Ammon's horn (tissue), 1 donor: ENCODE data around the gene MYO7B.

ENCODE experiments used
- DNase-seq: peaks from one replicate; pipeline ENCODE4 v3.0.0-alpha.2; 2016; ENCODE audit warnings: low spot score

The MYO7B gene

DNA sequence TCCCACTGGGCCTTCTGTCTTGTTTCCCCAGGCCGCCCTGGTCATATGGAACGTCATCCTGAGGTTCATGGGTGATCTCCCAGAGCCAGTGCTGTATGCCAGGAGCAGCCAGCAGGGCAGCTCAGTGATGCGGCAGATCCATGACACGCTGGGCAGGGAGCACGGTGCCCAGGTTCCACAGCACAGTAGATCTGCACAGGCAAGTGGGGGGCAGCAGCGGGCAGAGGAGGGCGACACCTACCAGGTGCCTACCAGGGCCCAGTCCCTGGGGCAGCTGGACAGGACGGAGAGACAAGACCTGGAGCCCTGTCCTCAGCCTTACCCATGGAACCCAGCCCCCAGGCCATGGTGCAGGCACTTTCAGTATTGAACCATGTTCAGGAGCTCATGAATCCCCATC is 74.3 kb downstream of the MYO7B start:
- no peak for DNase-seq

GRCh38 chr2:127610561-127610960 is 75.1 kb downstream of the MYO7B start:
- DNase-seq, result no peak

GRCh38 chr2:127611076-127611925 is 75.8 kb downstream of the MYO7B start:
- DNase-seq, result no peak

DNA sequence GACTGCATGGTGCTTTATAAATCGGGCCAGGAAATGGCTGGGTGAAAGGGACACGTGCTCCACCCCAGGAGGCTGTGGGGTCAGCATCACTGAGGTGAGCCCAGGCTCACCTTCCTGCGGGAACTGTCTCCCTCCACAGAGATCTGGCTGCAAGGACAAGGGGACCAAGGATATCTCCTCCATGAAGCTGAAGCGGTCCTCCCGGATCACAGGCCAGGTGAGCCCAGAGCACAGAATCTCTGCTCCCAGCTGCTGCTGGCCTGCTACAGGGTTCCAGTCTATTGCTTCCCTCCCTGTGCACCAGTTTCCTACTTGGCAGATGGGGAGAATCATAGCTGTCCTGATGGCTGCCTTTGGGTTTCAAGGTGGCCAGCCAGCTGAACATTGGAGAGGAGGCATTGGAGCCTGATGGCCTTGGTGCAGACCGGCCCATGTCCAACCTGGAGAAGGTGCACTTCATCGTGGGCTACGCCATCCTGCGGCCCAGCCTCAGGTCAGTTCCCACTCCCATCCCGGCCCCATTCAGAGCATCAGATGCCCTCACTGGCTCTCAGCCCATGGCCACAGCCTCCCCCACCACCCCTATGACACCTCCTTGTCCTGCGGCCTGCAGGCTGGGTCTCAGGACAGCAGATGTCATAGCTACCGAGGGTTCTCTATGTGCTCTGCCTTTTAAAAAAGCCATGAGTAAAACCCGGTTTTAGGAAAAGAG is 76.8 kb downstream of the MYO7B start:
- DNase-seq, result no peak

GRCh38 chr2:127614246-127614645 is 78.8 kb downstream of the MYO7B start:
- DNase-seq, result no peak

DNA sequence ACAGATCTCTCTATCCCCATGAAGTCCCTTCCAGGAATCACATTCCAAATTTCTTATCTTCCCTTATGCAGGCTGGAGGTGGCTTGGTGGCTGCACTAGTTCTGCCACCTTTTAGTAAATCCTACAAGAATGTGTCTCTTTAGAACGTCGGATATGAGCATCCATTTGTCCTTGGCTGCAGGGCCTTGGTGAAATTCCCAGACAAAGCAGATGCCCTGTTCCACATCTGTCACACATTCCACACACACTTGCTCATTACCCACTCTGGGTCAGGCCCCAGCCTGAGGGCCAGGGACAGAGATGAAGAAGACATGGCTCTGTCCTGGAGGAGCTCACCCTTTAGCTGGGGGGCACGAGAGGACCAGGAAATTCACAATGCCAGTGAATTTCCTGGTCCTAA is 79.2 kb downstream of the MYO7B start:
- no peak for DNase-seq

GRCh38 chr2:127615511-127616166 is 80.2 kb downstream of the MYO7B start:
- no peak for DNase-seq

DNA sequence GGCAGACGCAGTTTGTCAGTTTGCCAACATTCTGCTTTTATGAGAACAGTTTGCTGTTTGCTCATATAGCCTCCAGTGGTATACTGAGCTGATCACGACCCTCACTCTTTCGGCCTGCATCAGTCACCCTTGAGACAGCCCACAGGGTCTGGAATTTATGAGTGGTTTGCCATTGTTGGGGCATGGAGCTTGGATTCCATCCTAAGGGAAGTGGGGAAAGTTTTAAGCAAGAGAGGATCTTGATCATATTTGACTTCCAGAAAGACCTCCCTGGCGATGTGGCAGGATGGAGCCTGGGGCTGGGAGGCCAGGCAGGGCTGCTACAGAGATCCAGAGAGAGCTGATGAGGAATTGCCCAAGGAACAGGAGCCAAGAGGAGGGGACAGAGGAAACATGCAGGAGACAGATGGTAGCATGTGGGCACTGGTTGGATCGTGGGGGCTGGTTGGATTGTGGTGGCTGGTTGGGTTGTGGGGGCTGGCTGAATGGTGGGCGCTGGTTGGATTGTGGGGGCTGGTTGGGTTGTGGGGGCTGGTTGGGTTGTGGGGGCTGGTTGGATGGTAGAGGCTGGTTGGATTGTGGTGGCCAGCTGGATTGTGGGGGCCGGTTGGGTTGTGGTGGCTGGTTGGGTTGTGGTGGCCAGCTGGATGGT is 83.2 kb downstream of the MYO7B start:
- no peak for DNase-seq

DNA sequence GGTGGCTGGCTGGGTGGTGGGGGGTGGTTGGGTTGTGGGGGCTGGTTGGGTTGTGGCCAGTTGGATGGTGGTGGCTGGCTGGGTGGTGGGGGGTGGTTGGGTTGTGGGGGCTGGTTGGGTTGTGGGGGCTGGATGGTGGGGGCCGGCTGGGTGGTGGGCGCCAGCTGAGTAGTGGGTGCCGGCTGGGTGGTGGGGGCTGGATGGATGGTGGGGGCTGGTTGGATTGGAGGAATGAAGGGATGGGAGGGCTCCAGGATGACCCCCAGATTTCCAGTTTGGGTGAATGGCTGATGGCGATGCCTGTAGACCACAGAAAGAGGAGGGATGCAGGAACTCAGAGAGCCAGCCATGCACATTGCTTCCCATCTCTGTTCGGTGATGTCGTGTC is 83.7 kb downstream of the MYO7B start:
- no peak for DNase-seq

GRCh38 chr2:127619877-127620705 is 84.6 kb downstream of the MYO7B start:
- no peak for DNase-seq

DNA sequence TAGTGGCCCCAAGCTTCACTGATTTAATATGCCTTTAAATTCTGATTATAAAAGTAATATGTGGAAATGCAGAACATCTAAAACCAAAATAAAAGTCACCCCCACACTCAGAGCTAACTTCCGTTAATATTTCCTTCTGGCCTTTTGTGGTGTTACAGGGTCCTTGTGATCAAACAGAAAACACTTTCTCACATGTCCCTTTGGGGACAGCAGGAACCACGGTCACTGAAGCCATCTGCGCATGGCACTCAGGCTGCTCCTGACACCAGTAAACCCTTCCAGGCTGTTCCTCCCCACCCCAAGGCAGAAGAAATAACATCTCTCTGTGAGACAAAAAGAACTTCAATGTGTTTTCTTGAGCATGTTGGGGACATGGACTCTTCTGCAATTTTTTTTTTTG is 85.4 kb downstream of the MYO7B start:
- DNase-seq, result no peak

GRCh38 chr2:127621981-127622431 is 86.5 kb downstream of the MYO7B start:
- no peak for DNase-seq

- no peak for DNase-seq
Measured at GRCh38 chr2:127622561-127623387, 87.3 kb downstream of the MYO7B start.

- no peak for DNase-seq
Measured at GRCh38 chr2:127623388-127624319, 88.2 kb downstream of the MYO7B start.

DNA sequence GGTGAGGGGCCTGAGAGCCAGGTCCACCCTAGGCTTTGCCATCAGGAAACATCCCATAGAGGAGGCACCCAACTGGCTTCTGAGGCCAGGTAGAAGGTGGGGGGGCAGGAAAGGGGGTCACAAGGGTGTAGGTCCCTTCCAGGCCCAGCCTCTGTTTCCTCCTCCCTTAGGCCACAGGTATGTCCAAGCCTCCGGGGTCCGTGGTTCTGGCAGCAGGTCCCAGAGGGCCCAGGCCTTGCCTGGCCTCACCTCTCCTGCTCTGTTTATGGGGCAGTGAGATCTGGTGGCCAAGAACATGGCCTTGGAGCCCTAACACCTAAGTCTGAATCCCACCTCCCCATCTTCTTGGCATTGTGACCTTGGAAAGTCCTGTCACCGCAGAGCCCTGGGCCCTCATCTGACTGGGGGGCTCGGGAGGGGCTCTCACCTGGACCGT is 88.9 kb downstream of the MYO7B start:
- DNase-seq, result no peak

GRCh38 chr2:127624756-127625571 is 89.5 kb downstream of the MYO7B start:
- no peak for DNase-seq

- DNase-seq, result no peak
Measured at GRCh38 chr2:127625572-127625951, 90.1 kb downstream of the MYO7B start.

DNA sequence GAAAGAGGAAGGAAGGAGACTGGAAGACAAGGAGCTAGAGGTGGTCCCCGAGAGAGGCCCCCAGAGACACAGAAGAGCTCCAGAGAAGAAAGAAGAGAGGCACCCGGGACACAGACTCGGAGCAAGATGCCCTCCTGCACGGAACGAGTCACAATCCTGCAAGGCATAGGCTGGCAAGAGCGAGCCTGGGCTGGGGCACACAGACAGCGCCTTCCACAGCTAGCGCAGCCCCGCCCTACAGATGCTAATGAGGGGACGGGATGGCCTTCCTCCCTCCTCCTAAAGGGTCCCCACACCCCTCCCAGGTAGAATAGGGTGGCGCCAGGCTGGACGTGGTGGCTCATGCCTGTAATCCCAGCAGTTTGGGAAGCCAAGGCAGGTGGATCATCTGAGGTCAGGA is 90.7 kb downstream of the MYO7B start:
- DNase-seq, result no peak
